Lower lobe of right lung (tissue), 2 donors: ENCODE data around the gene PNPLA8. TPM values are rescaled to one million over a fixed set of nuclear protein-coding genes. Genes with fewer than 3 reads are reported as not detected.
"Not testable (repeated sequence)": the region's sequence is repeated elsewhere in the genome, so short reads cannot be mapped to it uniquely, and the experiment has no call there.

Source experiments
- ATAC-seq, 2 donors: fragments of 200-7000 bp; cut with Tn5 transposase; one replicate each; pipeline ENCODE4 v1.9.1; 2020 to 2022; ENCODE audit warnings: mild to moderate bottlenecking in 2 of 2, moderate library complexity in 2 of 2
- DNase-seq: peaks from one replicate; pipeline ENCODE4 v3.0.0-alpha.2; 2020
- H3K27ac ChIP-seq: fragments of 200-600 bp; one replicate; pipeline ENCODE4 v1.8.0; 2022
- H3K27me3 ChIP-seq: fragments of 200-600 bp; one replicate; pipeline ENCODE4 v1.8.0; 2022; ENCODE audit warnings: low read depth
- H3K36me3 ChIP-seq: fragments of 200-600 bp; one replicate; pipeline ENCODE4 v1.8.0; 2022; ENCODE audit warnings: mild to moderate bottlenecking
- H3K4me1 ChIP-seq: fragments of 200-600 bp; one replicate; pipeline ENCODE4 v1.8.0; 2022
- H3K4me3 ChIP-seq: fragments of 200-600 bp; one replicate; pipeline ENCODE4 v1.8.0; 2022; ENCODE audit warnings: mild to moderate bottlenecking
- H3K9me3 ChIP-seq: fragments of 200-600 bp; one replicate; pipeline ENCODE4 v1.8.0; 2022
- intact Hi-C: fragments of 100-400 bp; cut with DNase I; formaldehyde crosslinking; loops from one replicate; pipeline ENCODE4 v1.11.0; 2022
- total RNA-seq: library from RNA; stranded (reverse); fragmentation: NEBNext Ultra II Directional; extraction: Animal tissue kit (Norgen Biotek cat#: 25700); gene quantifications from one replicate; pipeline ENCODE4 v1.2.1, GENCODE V29; 2021
- TF ChIP-seq, protein P1 (sequence below): fragments of 200-600 bp; IDR thresholded peaks from one replicate; pipeline ENCODE4 v1.8.0; 2022; ENCODE audit warnings: antibody characterized with exemption, mild to moderate bottlenecking
- donor health status: DM: no; HTN: yes; CAD: no; lungs with severe emphysema.

The PNPLA8 gene
- total RNA-seq, 1 donor from 2014 or later, result 27.8 TPM

DNA sequence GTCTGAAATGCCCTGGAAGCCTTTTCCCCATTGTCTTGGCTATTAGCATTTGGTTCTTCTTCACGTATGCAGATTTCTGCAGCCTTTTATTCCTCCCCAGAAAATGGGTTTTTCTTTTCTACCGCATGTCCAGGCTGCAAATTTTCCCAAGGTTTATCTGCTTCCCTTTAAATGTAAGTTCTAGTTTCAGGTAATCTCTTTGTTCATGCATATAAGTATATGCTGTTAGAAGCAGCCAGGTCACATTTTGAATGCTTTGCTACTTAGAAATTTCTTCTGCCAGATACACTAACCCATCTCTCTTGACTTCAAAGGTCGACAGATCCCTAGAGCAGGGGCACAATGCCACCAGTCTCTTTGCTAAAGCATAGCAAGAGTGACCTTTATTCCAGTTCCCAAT is 31.3 kb upstream of the PNPLA8 start:
- no peaks in the 10 kb centered on the region for H3K36me3 ChIP-seq
- intact Hi-C loops, result no loop called here
- TF ChIP-seq, protein P1, sequence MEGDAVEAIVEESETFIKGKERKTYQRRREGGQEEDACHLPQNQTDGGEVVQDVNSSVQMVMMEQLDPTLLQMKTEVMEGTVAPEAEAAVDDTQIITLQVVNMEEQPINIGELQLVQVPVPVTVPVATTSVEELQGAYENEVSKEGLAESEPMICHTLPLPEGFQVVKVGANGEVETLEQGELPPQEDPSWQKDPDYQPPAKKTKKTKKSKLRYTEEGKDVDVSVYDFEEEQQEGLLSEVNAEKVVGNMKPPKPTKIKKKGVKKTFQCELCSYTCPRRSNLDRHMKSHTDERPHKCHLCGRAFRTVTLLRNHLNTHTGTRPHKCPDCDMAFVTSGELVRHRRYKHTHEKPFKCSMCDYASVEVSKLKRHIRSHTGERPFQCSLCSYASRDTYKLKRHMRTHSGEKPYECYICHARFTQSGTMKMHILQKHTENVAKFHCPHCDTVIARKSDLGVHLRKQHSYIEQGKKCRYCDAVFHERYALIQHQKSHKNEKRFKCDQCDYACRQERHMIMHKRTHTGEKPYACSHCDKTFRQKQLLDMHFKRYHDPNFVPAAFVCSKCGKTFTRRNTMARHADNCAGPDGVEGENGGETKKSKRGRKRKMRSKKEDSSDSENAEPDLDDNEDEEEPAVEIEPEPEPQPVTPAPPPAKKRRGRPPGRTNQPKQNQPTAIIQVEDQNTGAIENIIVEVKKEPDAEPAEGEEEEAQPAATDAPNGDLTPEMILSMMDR, result no peak
- DNase-seq, result no peak
- H3K9me3 ChIP-seq, result peaks cover 9% of the 10 kb centered on the region
- no peak for ATAC-seq
- no peak overlapping the region for H3K4me3 ChIP-seq
- no peaks in the 10 kb centered on the region for H3K4me1 ChIP-seq
- no peak overlapping the region for H3K27ac ChIP-seq
- no peaks in the 10 kb centered on the region for H3K27me3 ChIP-seq

DNA sequence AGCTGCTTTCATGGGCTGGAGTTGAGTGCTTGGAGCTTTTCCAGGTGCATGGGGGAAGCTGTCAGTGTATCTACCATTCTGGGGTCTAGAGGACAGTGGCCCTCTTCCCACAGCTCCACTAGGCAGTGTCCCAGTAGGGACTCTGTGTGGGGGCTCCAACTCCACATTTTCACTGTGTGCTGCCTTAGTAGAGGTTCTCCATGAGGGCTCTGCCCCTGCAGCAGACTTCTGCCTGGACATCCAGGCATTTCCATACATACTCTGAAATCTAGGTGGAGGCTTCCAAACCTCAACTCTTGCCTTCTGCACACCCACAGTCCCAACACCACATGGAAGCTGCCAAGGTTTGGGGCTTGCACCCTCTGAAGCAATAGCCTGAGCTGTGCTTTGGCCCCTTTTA is 30.7 kb upstream of the PNPLA8 start:
- DNase-seq, H3K27me3 ChIP-seq, H3K4me1 ChIP-seq, ATAC-seq, H3K27ac ChIP-seq, H3K9me3 ChIP-seq, H3K36me3 ChIP-seq, H3K4me3 ChIP-seq, intact Hi-C loops: not testable (repeated sequence)

DNA sequence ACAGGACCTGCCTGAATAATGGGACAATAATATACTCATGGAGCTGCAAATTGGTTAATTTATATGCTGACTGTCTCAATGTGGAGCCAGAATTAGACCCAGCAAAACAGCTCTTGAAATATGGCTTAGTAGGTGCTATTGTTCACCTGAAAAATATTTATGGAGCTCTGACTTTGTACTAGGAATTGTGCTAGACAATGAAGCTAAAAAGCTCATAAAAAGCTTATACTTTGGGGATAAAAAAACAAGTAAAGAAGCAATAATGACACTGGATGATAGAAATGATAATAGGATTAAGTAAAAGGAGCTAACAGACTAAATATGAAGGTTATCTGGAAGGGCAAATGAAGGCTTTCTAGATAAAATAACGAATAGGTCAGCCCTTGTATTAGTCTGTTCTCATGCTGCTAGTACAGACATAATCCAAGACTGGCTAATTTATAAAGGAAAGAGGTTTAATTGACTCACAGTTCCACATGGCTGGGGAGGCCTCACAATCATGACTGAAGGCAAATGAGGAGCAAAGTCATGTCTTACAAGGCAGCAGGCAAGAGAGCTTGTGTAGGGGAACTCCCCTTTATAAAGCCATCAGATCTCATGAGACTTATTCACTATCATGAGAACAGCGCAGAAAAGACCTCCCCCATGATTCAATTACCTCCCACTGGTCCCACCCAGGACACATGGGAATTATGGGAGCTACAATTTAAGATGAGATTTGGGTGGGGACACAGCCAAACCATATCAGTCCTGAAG is 22.4 kb upstream of the PNPLA8 start:
- DNase-seq, H3K9me3 ChIP-seq, ATAC-seq, intact Hi-C loops, H3K4me1 ChIP-seq, H3K27ac ChIP-seq, H3K27me3 ChIP-seq, H3K4me3 ChIP-seq, H3K36me3 ChIP-seq: not testable (repeated sequence)

DNA sequence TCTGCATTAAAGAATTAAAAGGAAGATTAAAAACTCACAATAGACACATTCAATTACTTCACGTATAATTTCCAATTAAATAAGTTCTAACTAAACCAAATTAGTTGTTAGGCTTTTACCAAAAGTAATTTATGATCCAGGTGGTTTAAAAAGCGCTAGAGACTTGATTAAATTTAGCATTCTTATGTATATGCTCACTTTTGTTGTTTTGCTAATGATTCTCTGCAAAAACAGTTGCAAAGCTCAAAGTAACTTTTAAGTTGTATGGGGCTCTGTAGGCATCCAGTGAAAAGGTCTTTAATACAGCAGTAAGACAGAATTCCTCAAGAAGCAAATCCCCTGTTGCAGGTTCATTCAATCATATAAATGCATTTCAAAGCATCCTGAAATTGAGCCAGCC is 15.5 kb upstream of the PNPLA8 start:
- no peak for DNase-seq
- no peaks in the 10 kb centered on the region for H3K9me3 ChIP-seq

DNA sequence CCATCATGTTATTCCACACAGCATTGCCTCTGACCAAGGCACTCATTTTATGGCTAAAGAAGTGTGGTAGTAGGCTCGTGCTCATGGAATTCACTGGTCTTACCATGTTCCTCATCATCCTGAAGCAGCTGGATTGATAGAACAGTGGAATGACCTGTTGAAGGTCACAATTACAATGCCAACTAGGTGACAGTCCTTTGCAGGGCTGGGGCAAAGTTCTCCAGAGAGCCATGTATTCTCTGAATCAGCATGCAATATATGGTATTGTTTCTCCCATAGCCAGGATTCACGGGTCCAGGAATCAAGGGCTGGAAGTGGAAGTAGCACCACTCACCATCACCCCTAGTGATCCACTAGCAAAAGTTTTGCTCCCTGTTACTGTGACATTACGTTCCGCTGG is 12.8 kb upstream of the PNPLA8 start:
- H3K4me3 ChIP-seq, H3K36me3 ChIP-seq, intact Hi-C loops, H3K4me1 ChIP-seq, ATAC-seq, H3K27ac ChIP-seq, H3K9me3 ChIP-seq, DNase-seq, H3K27me3 ChIP-seq: not testable (repeated sequence)

More for the DNA sequence above, 15.5 kb upstream of the PNPLA8 start:
- Histone ChIP-seq H3K36me3 (no peaks in the 10 kb centered on the region), H3K4me1 (no peaks in the 10 kb centered on the region), H3K27me3 (no peaks in the 10 kb centered on the region), H3K27ac (no peak overlapping the region), H3K4me3 (no peak overlapping the region)
- no peak for ATAC-seq
- intact Hi-C loops, result no loop called here
- TF ChIP-seq, protein P1, result no peak

DNA sequence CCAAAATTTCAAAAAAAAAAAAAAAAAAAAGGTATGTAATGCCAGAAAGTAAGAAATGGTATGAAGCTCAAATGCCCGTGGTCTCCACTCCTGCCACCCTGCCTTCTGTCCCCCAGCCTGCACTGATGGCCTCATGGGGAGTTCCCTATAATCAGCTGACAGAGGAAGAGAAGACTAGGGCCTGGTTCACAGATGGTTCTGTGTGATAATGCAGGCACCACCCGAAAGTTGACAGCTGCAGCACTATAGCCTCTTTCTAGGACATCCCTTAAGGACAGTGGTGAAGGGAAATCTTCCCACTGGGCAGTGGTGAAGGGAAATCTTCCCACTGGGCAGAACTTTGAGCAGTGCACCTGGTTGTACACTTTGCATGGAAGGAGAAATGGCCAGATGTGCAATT is 12.3 kb upstream of the PNPLA8 start:
- H3K4me3 ChIP-seq, H3K27me3 ChIP-seq, DNase-seq, H3K4me1 ChIP-seq, H3K9me3 ChIP-seq, intact Hi-C loops, H3K27ac ChIP-seq, H3K36me3 ChIP-seq, ATAC-seq: not testable (repeated sequence)

DNA sequence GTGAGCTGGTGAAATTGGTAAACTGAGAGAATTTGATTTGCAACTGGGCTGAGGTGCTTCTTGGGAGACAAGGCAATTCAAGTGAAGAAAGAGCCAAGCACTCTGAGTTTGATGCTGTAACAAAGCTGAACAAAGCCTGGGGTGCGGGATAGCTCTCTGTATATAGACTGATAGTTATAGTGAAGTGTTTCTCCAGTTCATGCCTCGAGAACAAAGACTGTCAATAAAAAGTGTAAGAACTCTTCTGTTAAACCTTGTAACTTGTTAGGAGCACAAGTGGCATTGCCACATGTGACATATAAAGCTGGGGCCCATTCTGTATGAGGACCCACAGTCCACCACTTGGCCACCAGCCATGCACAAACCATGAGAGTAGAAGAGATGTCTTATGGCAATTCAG is 11.3 kb upstream of the PNPLA8 start:
- no peak for DNase-seq
- Histone ChIP-seq H3K27ac (no peak overlapping the region), H3K27me3 (no peaks in the 10 kb centered on the region), H3K4me1 (no peaks in the 10 kb centered on the region), H3K36me3 (no peaks in the 10 kb centered on the region), H3K9me3 (no peaks in the 10 kb centered on the region), H3K4me3 (no peak overlapping the region)
- TF ChIP-seq, protein P1, result no peak
- no peak for ATAC-seq
- intact Hi-C loops, result no loop called here
